ENCODE results near the gene TJP2. TPM values are rescaled to one million over a fixed set of nuclear protein-coding genes. Genes with fewer than 3 reads are reported as not detected.

Gene TJP2
- total RNA-seq, 1 donor from 2014 or later = 254 TPM

DNA sequence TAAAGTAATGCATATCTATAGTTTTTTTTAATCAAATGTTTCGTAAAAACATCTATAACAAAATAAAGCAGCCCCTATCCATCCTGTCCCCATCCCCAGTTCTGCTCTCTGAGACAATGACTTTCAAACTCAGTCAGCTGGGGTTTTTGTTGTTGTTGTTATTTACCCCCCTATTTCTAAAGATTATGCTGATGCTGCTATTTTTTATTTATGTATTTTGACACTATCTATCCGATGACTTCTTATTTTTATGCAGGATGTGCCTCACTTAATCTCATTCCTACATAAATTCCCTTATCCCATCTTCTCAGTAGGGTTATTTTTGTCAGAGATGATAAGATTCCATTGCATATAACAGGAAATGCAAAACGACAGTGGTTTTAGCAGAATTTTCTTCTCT, 105.7 kb downstream of the TJP2 start:
- Mint-ChIP-seq H3K27me3 (no peaks in the 10 kb centered on the region), H3K4me3 (ENCODE audit: low read depth) (no peak overlapping the region), H3K9me3 (ENCODE audit: low read depth) (peaks cover 15% of the 10 kb centered on the region), H3K27ac (no peak overlapping the region), H3K36me3 (ENCODE audit: insufficient read depth) (no peaks in the 10 kb centered on the region), H3K4me1 (ENCODE audit: low read depth) (no peaks in the 10 kb centered on the region)
- no peak for DNase-seq (ENCODE audit: low spot score, unreplicated experiment)
- TF ChIP-seq, protein P1, sequence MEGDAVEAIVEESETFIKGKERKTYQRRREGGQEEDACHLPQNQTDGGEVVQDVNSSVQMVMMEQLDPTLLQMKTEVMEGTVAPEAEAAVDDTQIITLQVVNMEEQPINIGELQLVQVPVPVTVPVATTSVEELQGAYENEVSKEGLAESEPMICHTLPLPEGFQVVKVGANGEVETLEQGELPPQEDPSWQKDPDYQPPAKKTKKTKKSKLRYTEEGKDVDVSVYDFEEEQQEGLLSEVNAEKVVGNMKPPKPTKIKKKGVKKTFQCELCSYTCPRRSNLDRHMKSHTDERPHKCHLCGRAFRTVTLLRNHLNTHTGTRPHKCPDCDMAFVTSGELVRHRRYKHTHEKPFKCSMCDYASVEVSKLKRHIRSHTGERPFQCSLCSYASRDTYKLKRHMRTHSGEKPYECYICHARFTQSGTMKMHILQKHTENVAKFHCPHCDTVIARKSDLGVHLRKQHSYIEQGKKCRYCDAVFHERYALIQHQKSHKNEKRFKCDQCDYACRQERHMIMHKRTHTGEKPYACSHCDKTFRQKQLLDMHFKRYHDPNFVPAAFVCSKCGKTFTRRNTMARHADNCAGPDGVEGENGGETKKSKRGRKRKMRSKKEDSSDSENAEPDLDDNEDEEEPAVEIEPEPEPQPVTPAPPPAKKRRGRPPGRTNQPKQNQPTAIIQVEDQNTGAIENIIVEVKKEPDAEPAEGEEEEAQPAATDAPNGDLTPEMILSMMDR (IDR thresholded peaks at IDR 0.05; ENCODE audit: unreplicated experiment) = no peak

DNA sequence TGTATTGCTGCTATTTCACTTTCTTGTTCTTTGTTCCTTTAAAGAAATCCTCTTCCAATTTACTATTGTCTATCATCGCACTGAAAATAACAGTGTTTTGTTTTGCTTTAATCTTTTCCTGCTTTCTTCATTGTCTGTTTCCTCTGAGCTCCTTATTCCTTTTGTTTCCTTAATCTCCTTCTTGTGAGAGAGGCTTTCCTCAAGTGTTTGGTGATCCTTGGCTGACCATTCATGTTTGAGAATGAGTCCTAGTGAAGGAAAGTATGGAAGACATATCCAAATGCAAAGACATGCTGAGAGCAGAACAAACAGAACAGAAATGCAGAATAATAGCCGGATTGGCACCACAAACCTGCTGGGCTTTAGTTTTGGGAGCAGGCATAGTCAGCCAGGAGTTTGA, 108.9 kb downstream of the TJP2 start:
- Mint-ChIP-seq H3K4me1 (ENCODE audit: low read depth) (no peaks in the 10 kb centered on the region), H3K4me3 (ENCODE audit: low read depth) (no peak overlapping the region), H3K27ac (no peak overlapping the region), H3K9me3 (ENCODE audit: low read depth) (peaks cover 10% of the 10 kb centered on the region), H3K36me3 (ENCODE audit: insufficient read depth) (no peaks in the 10 kb centered on the region), H3K27me3 (no peaks in the 10 kb centered on the region)
- TF ChIP-seq, protein P1 (IDR thresholded peaks at IDR 0.05; ENCODE audit: unreplicated experiment) = no peak
- no peak for DNase-seq (ENCODE audit: low spot score, unreplicated experiment)

GRCh38 chr9:69292078-69292477, 118.0 kb downstream of the TJP2 start:
- DNase-seq (ENCODE audit: low spot score, unreplicated experiment) = no peak
- no peak overlapping the region for H3K4me3 Mint-ChIP-seq (ENCODE audit: low read depth)

GRCh38 chr9:69293156-69293555, 119.1 kb downstream of the TJP2 start:
- Mint-ChIP-seq H3K27me3 (peaks cover 17% of the 10 kb centered on the region), H3K4me3 (ENCODE audit: low read depth) (no peak overlapping the region), H3K27ac (no peak overlapping the region), H3K36me3 (ENCODE audit: insufficient read depth) (no peaks in the 10 kb centered on the region), H3K4me1 (ENCODE audit: low read depth) (peaks cover 5% of the 10 kb centered on the region), H3K9me3 (ENCODE audit: low read depth) (peaks cover 4% of the 10 kb centered on the region)
- no peak for DNase-seq (ENCODE audit: low spot score, unreplicated experiment)
- TF ChIP-seq, protein P1 (IDR thresholded peaks at IDR 0.05; ENCODE audit: unreplicated experiment) = no peak

More at GRCh38 chr9:69292078-69292477, 118.0 kb downstream of the TJP2 start:
- Mint-ChIP-seq H3K4me1 (ENCODE audit: low read depth) (no peaks in the 10 kb centered on the region), H3K9me3 (ENCODE audit: low read depth) (peaks cover 4% of the 10 kb centered on the region), H3K27me3 (peaks cover 11% of the 10 kb centered on the region), H3K36me3 (ENCODE audit: insufficient read depth) (no peaks in the 10 kb centered on the region), H3K27ac (no peak overlapping the region)
- TF ChIP-seq, protein P1 (IDR thresholded peaks at IDR 0.05; ENCODE audit: unreplicated experiment) = no peak

DNA sequence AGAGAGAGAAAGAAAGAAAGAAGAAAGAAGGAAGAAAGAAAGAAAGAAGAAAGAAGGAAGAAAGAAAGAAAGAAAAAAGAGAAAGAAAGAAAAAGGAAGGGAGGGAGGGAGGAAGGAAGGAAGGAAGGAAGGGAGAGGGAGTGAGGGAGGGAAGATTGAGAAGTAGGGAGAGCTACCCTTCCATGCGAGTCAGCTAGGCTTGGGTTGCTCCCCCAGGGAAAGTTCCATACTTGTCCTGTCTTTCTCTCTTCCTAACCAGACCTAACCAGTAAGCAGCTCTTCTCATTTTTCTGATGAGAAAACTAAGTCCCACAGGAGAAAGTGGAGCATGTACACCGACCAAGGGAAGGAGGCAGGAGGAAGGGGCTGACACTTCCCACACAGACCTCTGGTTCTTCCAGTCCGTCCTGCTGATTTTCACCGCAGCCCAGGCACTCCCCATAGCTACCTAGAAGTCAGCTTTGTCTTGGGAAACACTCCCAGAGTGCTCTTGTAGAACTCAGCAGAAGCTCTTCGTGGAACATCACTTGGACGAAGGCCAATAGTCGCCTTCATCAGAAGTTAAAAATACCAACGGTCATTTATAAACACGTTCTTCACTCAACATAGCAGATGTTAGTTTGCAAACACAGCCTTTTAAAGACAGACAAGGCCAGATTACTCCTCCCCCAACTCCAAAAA, 121.9 kb downstream of the TJP2 start:
- no peak for DNase-seq (ENCODE audit: low spot score, unreplicated experiment)
- H3K9me3 Mint-ChIP-seq (ENCODE audit: low read depth) = peaks cover 4% of the 10 kb centered on the region
- H3K36me3 Mint-ChIP-seq (ENCODE audit: insufficient read depth) = no peaks in the 10 kb centered on the region
- H3K4me3 Mint-ChIP-seq (ENCODE audit: low read depth) = no peak overlapping the region
- H3K4me1 Mint-ChIP-seq (ENCODE audit: low read depth) = peaks cover 5% of the 10 kb centered on the region
- no peak overlapping the region for H3K27ac Mint-ChIP-seq
- peaks cover 26% of the 10 kb centered on the region for H3K27me3 Mint-ChIP-seq
- TF ChIP-seq, protein P1 (IDR thresholded peaks at IDR 0.05; ENCODE audit: unreplicated experiment) = no peak

Measured in progenitor cell of endocrine pancreas (in vitro differentiated cells).